Thyroid gland (tissue), 4 donors: Measurements from ENCODE around the gene HOXD3.

Experiments used
- CTCF ChIP-seq, 6 experiments: fragments of 200-600 bp in 3 of 6; fragments of 450-650 bp in 3 of 6; sonication (generic) in 3 of 6; IDR thresholded peaks; one replicate each; pipeline ENCODE4 v1.5.1; 2016 to 2019; ENCODE audit warnings: antibody characterized with exemption in 6 of 6, mild to moderate bottlenecking in 2 of 6, inconsistent platforms in 1 of 6, moderate library complexity in 1 of 6
- POLR2A ChIP-seq, 2 donors: fragments of 450-650 bp; IDR thresholded peaks; one replicate each; pipeline ENCODE4 v1.6.1; 2017; ENCODE audit warnings: antibody characterized with exemption in 2 of 2, mild to moderate bottlenecking in 2 of 2, moderate library complexity in 1 of 2

DNA sequence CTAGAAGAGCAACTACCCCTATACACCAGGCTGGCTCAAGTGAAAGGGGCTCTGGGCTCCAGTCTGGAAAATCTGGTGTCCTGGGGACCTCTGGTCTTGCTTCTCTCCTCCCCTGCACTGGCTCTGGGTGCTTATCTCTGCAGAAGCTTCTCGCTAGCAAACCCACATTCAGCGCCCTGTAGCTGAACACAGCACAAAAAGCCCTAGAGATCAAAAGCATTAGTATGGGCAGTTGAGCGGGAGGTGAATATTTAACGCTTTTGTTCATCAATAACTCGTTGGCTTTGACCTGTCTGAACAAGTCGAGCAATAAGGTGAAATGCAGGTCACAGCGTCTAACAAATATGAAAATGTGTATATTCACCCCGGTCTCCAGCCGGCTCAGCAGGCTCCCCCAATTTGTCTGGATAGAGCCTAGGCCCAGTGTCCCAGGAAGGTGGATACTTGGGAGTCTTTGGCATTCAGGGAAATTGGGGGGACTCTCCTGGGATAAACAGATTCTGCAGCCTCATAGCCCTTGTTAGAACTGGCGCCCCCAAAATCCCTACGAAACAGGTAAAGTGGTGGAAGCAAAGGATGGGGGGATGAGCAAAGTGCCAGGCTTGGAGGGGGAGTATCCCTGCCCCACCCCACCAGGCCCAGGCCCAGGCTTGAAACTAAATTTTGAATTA, 8.2 kb upstream of the HOXD3 start:
- no peak for TF ChIP-seq CTCF (IDR thresholded peaks at IDR 0.05)
- no peak for TF ChIP-seq POLR2A (IDR thresholded peaks at IDR 0.05)
